IMR-90 (cell line): ENCODE data around the gene TSEN15. TPM values are rescaled to one million over a fixed set of nuclear protein-coding genes. Genes with fewer than 3 reads are reported as not detected.
"Not testable (repeated sequence)": the region's sequence is repeated elsewhere in the genome, so short reads cannot be mapped to it uniquely, and the experiment has no call there.

Experiments used
- ATAC-seq: fragments of 200-7000 bp; cut with Tn5 transposase; 2 replicates; pipeline ENCODE4 v1.9.1; 2020; ENCODE audit warnings: low read depth, mild to moderate bottlenecking, moderate library complexity
- BruUV-seq: library from RNA; stranded (reverse); fragments of 400-500 nt; replicated peaks from 2 replicates; lab custom pipeline; 2021; lab: Mats Ljungman, UMichigan
- CTCF ChIA-PET: fragments of 300-600 bp; formaldehyde crosslinking; extraction: SDS; loops from one replicate; lab custom pipeline; 2021; ENCODE audit warnings: antibody characterized with exemption; lab: Yijun Ruan, JAX
- POLR2A ChIA-PET: fragments of 300-600 bp; sonication (Branson Sonifier 250); formaldehyde crosslinking; loops from one replicate; lab custom pipeline; 2022; ENCODE audit warnings: antibody characterized with exemption; ENCODE audit not compliant: unreplicated experiment; lab: Charles Lee
- DNase-seq: peaks from one replicate; pipeline ENCODE4 v3.0.0; 2013
- H2AFZ ChIP-seq: replicated peaks from 2 replicates; pipeline ENCODE3; 2013; ENCODE audit warnings: low read length, mild to moderate bottlenecking; ENCODE audit not compliant: poor library complexity
- H2AK5ac ChIP-seq: 2 replicates; pipeline ENCODE4 v1.6.1; 2013; ENCODE audit warnings: low read depth, low read length, inconsistent platforms
- H2AK9ac ChIP-seq: replicated peaks from 2 replicates; pipeline ENCODE3; 2013; ENCODE audit warnings: mild to moderate bottlenecking, low read depth, low read length, moderate library complexity; ENCODE audit not compliant: poor library complexity
- H2BK120ac ChIP-seq: 2 replicates; pipeline ENCODE4 v1.6.1; 2013; ENCODE audit warnings: low read depth, low read length, inconsistent platforms
- H2BK15ac ChIP-seq: 3 replicates; pipeline ENCODE4 v1.6.1; 2013; ENCODE audit warnings: low read depth, low read length, inconsistent platforms
- H2BK20ac ChIP-seq: 2 replicates; pipeline ENCODE4 v1.6.1; 2013; ENCODE audit warnings: low read depth, mild to moderate bottlenecking, inconsistent platforms, low read length, moderate library complexity
- H2BK5ac ChIP-seq: 2 replicates; pipeline ENCODE4 v1.6.1; 2013; ENCODE audit warnings: mild to moderate bottlenecking, low read depth, low read length, inconsistent platforms; ENCODE audit not compliant: poor library complexity, severe bottlenecking
- H3K14ac ChIP-seq: replicated peaks from 2 replicates; pipeline ENCODE4 v1.6.1; 2013; ENCODE audit warnings: low read depth, low read length, inconsistent platforms
- H3K18ac ChIP-seq: 2 replicates; pipeline ENCODE4 v1.6.1; 2013; ENCODE audit warnings: low read depth, low read length, control low read depth
- H3K23ac ChIP-seq: 2 replicates; pipeline ENCODE4 v1.6.1; 2013; ENCODE audit warnings: low read depth, low read length, inconsistent platforms
- H3K27ac ChIP-seq: 2 replicates; pipeline ENCODE4 v1.5.1; 2013; ENCODE audit warnings: mild to moderate bottlenecking, control low read depth, low read length; ENCODE audit not compliant: insufficient read depth
- H3K27me3 ChIP-seq: 2 replicates; pipeline ENCODE4 v1.6.1; 2013; ENCODE audit warnings: low read length; ENCODE audit not compliant: control insufficient read depth, insufficient read depth
- H3K36me3 ChIP-seq: 2 replicates; pipeline ENCODE4 v1.6.1; 2013; ENCODE audit warnings: low read length, mixed read lengths; ENCODE audit not compliant: control insufficient read depth, insufficient read depth
- H3K4ac ChIP-seq: 2 replicates; pipeline ENCODE4 v1.6.1; 2013; ENCODE audit warnings: low read depth, low read length, inconsistent platforms
- H3K4me1 ChIP-seq: 2 replicates; pipeline ENCODE4 v1.6.1; 2013; ENCODE audit warnings: low read length, mixed read lengths; ENCODE audit not compliant: control insufficient read depth, insufficient read depth
- H3K4me2 ChIP-seq: 2 replicates; pipeline ENCODE4 v1.6.1; 2013; ENCODE audit warnings: low read depth, mild to moderate bottlenecking, control low read depth, low read length, moderate library complexity
- H3K4me3 ChIP-seq: 2 replicates; pipeline ENCODE4 v1.5.1; 2013; ENCODE audit warnings: low read depth, mild to moderate bottlenecking, control low read depth, low read length, moderate library complexity; ENCODE audit not compliant: insufficient read depth
- H3K56ac ChIP-seq: 2 replicates; pipeline ENCODE4 v1.6.1; 2013; ENCODE audit warnings: low read length, inconsistent platforms; ENCODE audit not compliant: insufficient read depth; ENCODE audit errors: extremely low read depth
- H3K79me1 ChIP-seq, 2 experiments: 2 replicates each; pipeline ENCODE4 v1.6.1; 2013; ENCODE audit warnings: low read length in 2 of 2, inconsistent platforms in 1 of 2, low read depth in 1 of 2
- H3K9ac ChIP-seq: 2 replicates; pipeline ENCODE4 v1.6.1; 2013; ENCODE audit warnings: low read depth, low read length, control low read depth
- H3K9me1 ChIP-seq: 2 replicates; pipeline ENCODE4 v1.6.1; 2013; ENCODE audit warnings: low read length, inconsistent platforms; ENCODE audit not compliant: insufficient read depth
- H3K9me3 ChIP-seq: 2 replicates; pipeline ENCODE4 v1.6.1; 2013; ENCODE audit warnings: low read length; ENCODE audit not compliant: control insufficient read depth, insufficient read depth
- H4K20me1 ChIP-seq: 2 replicates; pipeline ENCODE4 v1.6.1; 2013; ENCODE audit warnings: low read length, inconsistent platforms; ENCODE audit not compliant: insufficient read depth
- H4K5ac ChIP-seq: 2 replicates; pipeline ENCODE4 v1.6.1; 2013; ENCODE audit warnings: mild to moderate bottlenecking, low read depth, low read length, control low read depth
- H4K8ac ChIP-seq, 2 experiments: 2 replicates each; pipeline ENCODE4 v1.6.1; 2013; ENCODE audit warnings: low read depth in 2 of 2, low read length in 2 of 2, control low read depth in 1 of 2, inconsistent platforms in 1 of 2
- H4K91ac ChIP-seq: 2 replicates; pipeline ENCODE4 v1.6.1; 2013; ENCODE audit warnings: low read depth, low read length, inconsistent platforms; ENCODE audit not compliant: insufficient read depth
- MAZ ChIP-seq: IDR thresholded peaks from 2 replicates; pipeline ENCODE4 v1.6.1; 2012; ENCODE audit warnings: low read depth, mild to moderate bottlenecking, low read length, improper control_type of control experiment, moderate library complexity, borderline replicate concordance
- MXI1 ChIP-seq: IDR thresholded peaks from 2 replicates; pipeline ENCODE4 v1.6.1; 2012; ENCODE audit warnings: low read depth, mild to moderate bottlenecking, low read length, moderate library complexity, borderline replicate concordance
- NFE2L2 ChIP-seq: fragments of 150-350 bp; IDR thresholded peaks from 2 replicates; pipeline ENCODE4 v1.6.1; 2016; ENCODE audit warnings: low read depth, mild to moderate bottlenecking, low read length
- RFX5 ChIP-seq: IDR thresholded peaks from 2 replicates; pipeline ENCODE4 v1.8.0; 2012; ENCODE audit warnings: low read depth, mild to moderate bottlenecking, low read length, moderate library complexity
- SMC3 ChIP-seq: fragments of 150-350 bp; IDR thresholded peaks from 2 replicates; pipeline ENCODE4 v1.6.1; 2016; ENCODE audit warnings: low read depth, mild to moderate bottlenecking, antibody characterized with exemption, low read length, moderate library complexity
- WGBS, 2 experiments: methylation state at CpG; one replicate each; pipeline versions ENCODE4 v1.1.5 to v1.1.7; 2013; ENCODE audit warnings: missing lambda C conversion rate in 2 of 2; ENCODE audit not compliant: insufficient read length in 1 of 2; ENCODE audit errors: extremely low coverage in 2 of 2; 5-methylcytosine and 5-hydroxymethylcytosine counted together
- dilution Hi-C: fragments of 300-500 bp; cut with HindIII; formaldehyde crosslinking; loops from one replicate; pipeline ENCODE4 v1.14.3; 2018; ENCODE audit warnings: low sequenced_read_pairs; ENCODE audit not compliant: unreplicated experiment
- in situ Hi-C: fragments of 300-500 bp; cut with MboI; formaldehyde crosslinking; loops from 3 replicates; pipeline ENCODE4 v1.14.3; 2019; ENCODE audit warnings: low sequenced_read_pairs, inconsistent platforms, mixed read lengths
- intact Hi-C: fragments of 100-400 bp; cut with micrococcal nuclease; formaldehyde crosslinking; loops from 2 replicates; pipeline ENCODE4 v1.10.0; 2022
- polyA plus RNA-seq, 3 experiments: library from polyadenylated mRNA; depleted of rRNA; stranded (reverse); fragments of >200 nt; gene quantifications; 2 replicates each; pipeline ENCODE4 v1.2.3, GENCODE V29; 2012; ENCODE audit warnings: low replicate concordance in 1 of 3
- total RNA-seq: library from RNA; depleted of rRNA; stranded (reverse); fragments of >200 nt; gene quantifications from 2 replicates; pipeline ENCODE4 v1.2.3, GENCODE V29; 2012
- TF ChIP-seq, protein P1 (sequence below): fragments of 150-350 bp; IDR thresholded peaks from 2 replicates; pipeline ENCODE4 v1.6.1; 2017; ENCODE audit warnings: mild to moderate bottlenecking, antibody characterized with exemption, low read length, low read depth

Gene TSEN15
- total and polyA plus RNA-seq, 2 of the 4 experiments (the other 2 are of a cell fraction): 32.4 to 45.0 TPM

DNA sequence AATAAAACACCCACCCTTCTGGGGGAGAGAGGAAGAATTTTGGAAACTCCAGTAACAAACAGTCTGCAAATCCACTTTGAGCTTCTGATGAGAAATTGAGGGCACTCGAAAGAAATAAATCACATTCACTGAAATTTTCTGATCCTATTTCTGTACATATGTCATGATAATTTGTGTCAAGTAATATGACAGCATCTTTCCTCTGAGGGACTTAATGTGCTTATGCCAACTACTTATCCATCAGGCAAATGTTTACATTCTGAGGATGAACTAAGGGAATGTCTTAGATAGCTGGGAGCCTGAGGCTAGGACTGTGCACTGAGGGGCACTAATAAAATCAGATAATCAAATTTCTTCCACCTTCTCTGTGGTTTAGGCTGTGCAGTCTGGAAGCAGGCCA, 44.5 kb downstream of the TSEN15 start:
- Histone ChIP-seq H3K27me3 (no peaks in the 10 kb centered on the region), H2AK9ac (no peak overlapping the region), H3K18ac (no peak overlapping the region), H3K4ac (no peak overlapping the region), H3K4me2 (no peak overlapping the region), H2BK20ac (no peak overlapping the region), H3K23ac (no peak overlapping the region), H3K4me1 (no peaks in the 10 kb centered on the region), H4K5ac (no peak overlapping the region), H3K27ac (no peak overlapping the region), H3K79me1 (no peaks in the 10 kb centered on the region), H2AK5ac (no peak overlapping the region), H3K9me3 (no peaks in the 10 kb centered on the region), H3K56ac (no peak overlapping the region), H3K14ac (no peak overlapping the region), H3K36me3 (no peaks in the 10 kb centered on the region), H3K9ac (no peak overlapping the region), H2BK15ac (no peak overlapping the region), H4K20me1 (no peaks in the 10 kb centered on the region), H3K9me1 (peaks cover 1% of the 10 kb centered on the region; the same call in 1 of the 2 replicates), H2BK120ac (no peak overlapping the region), H4K91ac (no peak overlapping the region), H4K8ac (no peak overlapping the region), H3K4me3 (no peak overlapping the region), H2BK5ac (no peak overlapping the region), H2AFZ (no peak overlapping the region)
- dilution Hi-C loops (no loop called here), intact Hi-C loops (no loop called here), in situ Hi-C loops (loop anchor here (25.0 kb wide), 1 partner anchor 466 kb away; no protein-coding TSS in a partner anchor)
- DNase-seq (no peak), ATAC-seq (no peak)
- no CpG with 5 or more reads among the region's 1 CpG for WGBS, 2 experiments
- BruUV-seq: no TSS peak
- TF ChIP-seq MXI1 (no peak), RFX5 (no peak), MAZ (no peak), NFE2L2 (no peak), SMC3 (no peak)
- TF ChIP-seq, protein P1, sequence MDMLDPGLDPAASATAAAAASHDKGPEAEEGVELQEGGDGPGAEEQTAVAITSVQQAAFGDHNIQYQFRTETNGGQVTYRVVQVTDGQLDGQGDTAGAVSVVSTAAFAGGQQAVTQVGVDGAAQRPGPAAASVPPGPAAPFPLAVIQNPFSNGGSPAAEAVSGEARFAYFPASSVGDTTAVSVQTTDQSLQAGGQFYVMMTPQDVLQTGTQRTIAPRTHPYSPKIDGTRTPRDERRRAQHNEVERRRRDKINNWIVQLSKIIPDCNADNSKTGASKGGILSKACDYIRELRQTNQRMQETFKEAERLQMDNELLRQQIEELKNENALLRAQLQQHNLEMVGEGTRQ: no peak
- POLR2A ChIA-PET: interaction anchor here (0.6 kb wide), 1 partner anchor 646 kb away, joined by 3 read pairs; no protein-coding TSS in a partner anchor
- CTCF ChIA-PET: no interaction called here

DNA sequence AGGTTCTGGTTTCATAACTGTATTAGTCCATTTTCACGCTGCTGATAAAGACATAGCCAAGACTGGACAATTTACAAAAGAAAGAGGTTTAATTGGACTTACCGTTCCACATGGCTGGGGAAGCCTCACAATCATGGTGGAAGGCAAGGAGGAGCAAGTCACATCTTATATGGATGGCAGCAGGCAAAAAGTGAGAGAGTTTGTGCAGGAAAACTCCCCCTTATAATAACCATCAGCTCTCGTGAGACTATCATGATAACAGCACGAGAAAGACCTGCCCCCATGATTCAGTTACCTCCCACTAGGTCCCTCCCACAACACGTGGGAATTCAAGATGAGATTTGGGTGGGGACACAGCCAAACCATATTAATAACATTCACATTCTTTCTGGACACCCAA, 45.0 kb downstream of the TSEN15 start:
- H3K27ac ChIP-seq, H3K9me1 ChIP-seq, BruUV-seq, H3K56ac ChIP-seq, H3K4me1 ChIP-seq, DNase-seq, H4K8ac ChIP-seq, H3K36me3 ChIP-seq, intact Hi-C loops, H3K14ac ChIP-seq, H2AK5ac ChIP-seq, dilution Hi-C loops, H2BK120ac ChIP-seq, H3K23ac ChIP-seq, H3K27me3 ChIP-seq, ATAC-seq, H2BK15ac ChIP-seq, H4K20me1 ChIP-seq, H3K4me3 ChIP-seq, H3K4ac ChIP-seq, H2BK5ac ChIP-seq, H2AFZ ChIP-seq, H4K5ac ChIP-seq, H3K9me3 ChIP-seq, H3K18ac ChIP-seq, H4K91ac ChIP-seq, H2AK9ac ChIP-seq, H3K79me1 ChIP-seq, H2BK20ac ChIP-seq, H3K9ac ChIP-seq, H3K4me2 ChIP-seq, CTCF ChIA-PET: not testable (repeated sequence)
- in situ Hi-C loops: loop anchor here (25.0 kb wide), 1 partner anchor 466 kb away; no protein-coding TSS in a partner anchor
- POLR2A ChIA-PET: interaction anchor here (0.6 kb wide), 1 partner anchor 645 kb away, joined by 3 read pairs; no protein-coding TSS in a partner anchor
- 33% methylated on average over 1 of the region's 5 CpGs; no CpG with 5 or more reads in 1 of the 2 experiments for WGBS, 2 experiments
